Measurements from ENCODE around the gene C20orf141.

C20orf141 gene

GRCh38 chr20:2833761-2834160 lies 19.0 kb downstream of the C20orf141 start:
- H3K4me2 ChIP-seq (ENCODE audit: insufficient read depth, low read length), result no peak overlapping the region
- ATAC-seq (ENCODE audit: insufficient read depth, low read depth), result no peak
- no peaks in the 10 kb centered on the region for H3K36me3 ChIP-seq (ENCODE audit: insufficient read depth, low read length)

GRCh38 chr20:2834401-2835110 lies 19.8 kb downstream of the C20orf141 start:
- H2AFZ ChIP-seq (ENCODE audit: low read depth, low read length), result no peak overlapping the region
- ATAC-seq (ENCODE audit: insufficient read depth, low read depth), result no peak
- no peak for TF ChIP-seq CTCF (IDR thresholded peaks at IDR 0.05; ENCODE audit: borderline replicate concordance, extremely low read depth, low read length, poor library complexity, severe bottlenecking)
- TF ChIP-seq EZH2 (IDR thresholded peaks at IDR 0.05; ENCODE audit: borderline replicate concordance, low read depth, low read length, severe bottlenecking), result no peak

More at GRCh38 chr20:2833761-2834160, 19.0 kb downstream of the C20orf141 start:
- DNase-seq, result no peak
- Histone ChIP-seq H3K4me1 (ENCODE audit: insufficient read depth, low read length) (no peaks in the 10 kb centered on the region), H2AFZ (ENCODE audit: low read depth, low read length) (no peak overlapping the region), H3K79me2 (ENCODE audit: insufficient read depth, low read length) (no peaks in the 10 kb centered on the region), H3K4me3 (ENCODE audit: low read depth in 1 of 2, low read length in 2 of 2) (no peak overlapping the region), H3K9me3 (ENCODE audit: insufficient read depth, low read length, severe bottlenecking) (no peaks in the 10 kb centered on the region), H3K27me3 (ENCODE audit: insufficient read depth, low read length, poor library complexity) (peaks cover 18% of the 10 kb centered on the region), H3K9ac (ENCODE audit: low read depth, low read length) (no peak overlapping the region), H4K20me1 (ENCODE audit: insufficient read depth, low read length) (peaks cover 4% of the 10 kb centered on the region; the same call in 1 of the 2 replicates), H3K27ac (ENCODE audit: low read length) (no peak overlapping the region)
- TF ChIP-seq CTCF (IDR thresholded peaks at IDR 0.05; ENCODE audit: borderline replicate concordance, extremely low read depth, low read length, poor library complexity, severe bottlenecking) (no peak), EZH2 (IDR thresholded peaks at IDR 0.05; ENCODE audit: borderline replicate concordance, low read depth, low read length, severe bottlenecking) (no peak)

GRCh38 chr20:2835331-2835796 lies 20.6 kb downstream of the C20orf141 start:
- no peak overlapping the region for H3K4me2 ChIP-seq (ENCODE audit: insufficient read depth, low read length)
- no peak for ATAC-seq (ENCODE audit: insufficient read depth, low read depth)
- H4K20me1 ChIP-seq (ENCODE audit: insufficient read depth, low read length), result no peaks in the 10 kb centered on the region
- H3K4me1 ChIP-seq (ENCODE audit: insufficient read depth, low read length), result peaks cover 10% of the 10 kb centered on the region
- no peak overlapping the region for H3K4me3 ChIP-seq (ENCODE audit: low read depth in 1 of 2, low read length in 2 of 2)
- no peak overlapping the region for H3K9ac ChIP-seq (ENCODE audit: low read depth, low read length)
- H3K9me3 ChIP-seq (ENCODE audit: insufficient read depth, low read length, severe bottlenecking), result no peaks in the 10 kb centered on the region
- peaks cover 12% of the 10 kb centered on the region for H3K27me3 ChIP-seq (ENCODE audit: insufficient read depth, low read length, poor library complexity)
- no peak overlapping the region for H3K27ac ChIP-seq (ENCODE audit: low read length)
- H3K79me2 ChIP-seq (ENCODE audit: insufficient read depth, low read length), result no peaks in the 10 kb centered on the region
- H3K36me3 ChIP-seq (ENCODE audit: insufficient read depth, low read length), result no peaks in the 10 kb centered on the region
- H2AFZ ChIP-seq (ENCODE audit: low read depth, low read length), result no peak overlapping the region
- no peak for TF ChIP-seq CTCF (IDR thresholded peaks at IDR 0.05; ENCODE audit: borderline replicate concordance, extremely low read depth, low read length, poor library complexity, severe bottlenecking)
- no peak for TF ChIP-seq EZH2 (IDR thresholded peaks at IDR 0.05; ENCODE audit: borderline replicate concordance, low read depth, low read length, severe bottlenecking)
- no peak for DNase-seq

More at GRCh38 chr20:2834401-2835110, 19.8 kb downstream of the C20orf141 start:
- H3K27ac ChIP-seq (ENCODE audit: low read length), result no peak overlapping the region
- H3K4me2 ChIP-seq (ENCODE audit: insufficient read depth, low read length), result no peak overlapping the region
- peaks cover 2% of the 10 kb centered on the region; the same call in 1 of the 2 replicates for H3K4me1 ChIP-seq (ENCODE audit: insufficient read depth, low read length)
- DNase-seq, result no peak
- peaks cover 15% of the 10 kb centered on the region for H3K27me3 ChIP-seq (ENCODE audit: insufficient read depth, low read length, poor library complexity)
- H3K9ac ChIP-seq (ENCODE audit: low read depth, low read length), result no peak overlapping the region
- H3K79me2 ChIP-seq (ENCODE audit: insufficient read depth, low read length), result no peaks in the 10 kb centered on the region
- H3K9me3 ChIP-seq (ENCODE audit: insufficient read depth, low read length, severe bottlenecking), result no peaks in the 10 kb centered on the region
- no peak overlapping the region for H3K4me3 ChIP-seq (ENCODE audit: low read depth in 1 of 2, low read length in 2 of 2)
- H3K36me3 ChIP-seq (ENCODE audit: insufficient read depth, low read length), result no peaks in the 10 kb centered on the region
- peaks cover 4% of the 10 kb centered on the region; the same call in 1 of the 2 replicates for H4K20me1 ChIP-seq (ENCODE audit: insufficient read depth, low read length)
